Gastrocnemius medialis (tissue), 4 donors: ENCODE data around the gene SLC44A1.

Experiments
- CTCF ChIP-seq, 5 experiments: fragments of 450-650 bp in 3 of 5; fragments of 200-600 bp in 2 of 5; sonication (generic) in 2 of 5; IDR thresholded peaks in 4 of 5; conservative IDR thresholded peaks in 1 of 5; 1 replicate in 4 of 5; 2 replicates in 1 of 5; pipeline ENCODE4 v1.5.1; 2016 to 2019; ENCODE audit warnings: antibody characterized with exemption in 5 of 5, mild to moderate bottlenecking in 3 of 5, moderate library complexity in 3 of 5
- POLR2A ChIP-seq, 2 donors: fragments of 450-650 bp; IDR thresholded peaks; one replicate each; pipeline ENCODE4 v1.6.1; 2017; ENCODE audit warnings: antibody characterized with exemption in 2 of 2, mild to moderate bottlenecking in 2 of 2, moderate library complexity in 2 of 2

GRCh38 chr9:105455836-105456475 lies 211.5 kb downstream of the SLC44A1 start:
- no peak for TF ChIP-seq CTCF (IDR thresholded peaks at IDR 0.05 in 4 of 5, conservative IDR thresholded peaks at IDR 0.05 in 1 of 5)
- TF ChIP-seq POLR2A (IDR thresholded peaks at IDR 0.05) = no peak
